OCI-LY1 (cell line): ENCODE measurements around the gene PSMD2.

Source experiments
- EZH2 ChIP-seq: fragments of 200-600 bp; sonication (generic), shearing (Covaris generic); IDR thresholded peaks from 2 replicates; pipeline ENCODE4 v1.8.0; 2017; ENCODE audit warnings: borderline replicate concordance, mixed run types, mild to moderate bottlenecking, antibody characterized with exemption, low read length, moderate library complexity, mixed read lengths
- TF ChIP-seq, protein P1 (sequence below): fragments of 200-600 bp; sonication (generic), shearing (Covaris generic); IDR thresholded peaks from 2 replicates; pipeline ENCODE4 v1.5.1; 2017; ENCODE audit warnings: mild to moderate bottlenecking, antibody characterized with exemption, low read length, moderate library complexity, mixed read lengths

DNA sequence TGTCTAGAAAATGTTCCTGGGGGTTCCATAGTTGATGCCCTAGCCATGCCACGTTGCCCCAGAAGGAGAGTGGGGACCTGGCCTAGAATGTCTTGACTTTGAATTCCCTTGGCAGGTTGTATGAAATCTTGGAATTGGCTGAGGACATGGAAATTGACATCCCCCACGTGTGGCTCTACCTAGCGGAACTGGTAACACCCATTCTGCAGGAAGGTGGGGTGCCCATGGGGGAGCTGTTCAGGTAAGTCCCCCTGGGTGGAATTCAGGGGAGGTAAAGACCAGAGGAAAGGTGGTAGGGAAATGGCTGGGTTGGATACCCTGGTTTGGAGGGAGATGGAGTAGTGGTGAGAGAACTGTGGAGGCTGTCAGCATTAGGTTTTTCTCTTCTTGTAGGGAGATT is 29.5 kb downstream of the PSMD2 start:
- TF ChIP-seq, protein P1, sequence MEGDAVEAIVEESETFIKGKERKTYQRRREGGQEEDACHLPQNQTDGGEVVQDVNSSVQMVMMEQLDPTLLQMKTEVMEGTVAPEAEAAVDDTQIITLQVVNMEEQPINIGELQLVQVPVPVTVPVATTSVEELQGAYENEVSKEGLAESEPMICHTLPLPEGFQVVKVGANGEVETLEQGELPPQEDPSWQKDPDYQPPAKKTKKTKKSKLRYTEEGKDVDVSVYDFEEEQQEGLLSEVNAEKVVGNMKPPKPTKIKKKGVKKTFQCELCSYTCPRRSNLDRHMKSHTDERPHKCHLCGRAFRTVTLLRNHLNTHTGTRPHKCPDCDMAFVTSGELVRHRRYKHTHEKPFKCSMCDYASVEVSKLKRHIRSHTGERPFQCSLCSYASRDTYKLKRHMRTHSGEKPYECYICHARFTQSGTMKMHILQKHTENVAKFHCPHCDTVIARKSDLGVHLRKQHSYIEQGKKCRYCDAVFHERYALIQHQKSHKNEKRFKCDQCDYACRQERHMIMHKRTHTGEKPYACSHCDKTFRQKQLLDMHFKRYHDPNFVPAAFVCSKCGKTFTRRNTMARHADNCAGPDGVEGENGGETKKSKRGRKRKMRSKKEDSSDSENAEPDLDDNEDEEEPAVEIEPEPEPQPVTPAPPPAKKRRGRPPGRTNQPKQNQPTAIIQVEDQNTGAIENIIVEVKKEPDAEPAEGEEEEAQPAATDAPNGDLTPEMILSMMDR = no peak
- no peak for TF ChIP-seq EZH2
